HG02852 (cell line): ENCODE data around the gene BRD9.

ENCODE experiments used
- ATAC-seq: cut with Tn5 transposase; IDR thresholded peaks from one replicate; pipeline ENCODE4 v1.9.1; 2021; ENCODE audit warnings: mild to moderate bottlenecking, moderate library complexity; ENCODE audit not compliant: unreplicated experiment

The BRD9 gene

DNA sequence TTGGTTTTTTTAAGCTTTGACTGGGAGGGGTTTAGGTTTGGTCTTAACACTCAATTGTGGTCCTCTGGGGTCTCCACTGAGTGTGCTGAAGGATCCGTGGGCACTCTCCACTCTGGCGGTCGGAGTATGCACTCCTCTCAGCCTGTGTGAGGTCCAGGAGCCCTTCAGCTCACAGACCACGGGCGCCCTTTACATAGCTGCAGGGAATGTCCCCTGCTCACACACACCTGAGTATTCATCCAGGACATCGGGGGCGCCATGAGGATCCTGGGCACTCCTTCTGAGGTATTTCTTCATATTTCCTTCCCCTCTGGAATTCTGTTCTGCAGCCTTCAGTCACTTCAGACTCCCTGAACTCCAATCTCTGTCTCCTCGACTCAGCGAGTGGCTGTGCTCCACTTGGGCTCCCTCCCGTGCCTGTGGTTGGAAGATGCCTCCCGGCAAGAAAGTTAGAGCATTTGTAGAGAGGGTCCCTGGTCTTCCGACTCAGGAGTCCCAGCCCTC lies 12.6 kb upstream of the BRD9 start:
- ATAC-seq = no peak

DNA sequence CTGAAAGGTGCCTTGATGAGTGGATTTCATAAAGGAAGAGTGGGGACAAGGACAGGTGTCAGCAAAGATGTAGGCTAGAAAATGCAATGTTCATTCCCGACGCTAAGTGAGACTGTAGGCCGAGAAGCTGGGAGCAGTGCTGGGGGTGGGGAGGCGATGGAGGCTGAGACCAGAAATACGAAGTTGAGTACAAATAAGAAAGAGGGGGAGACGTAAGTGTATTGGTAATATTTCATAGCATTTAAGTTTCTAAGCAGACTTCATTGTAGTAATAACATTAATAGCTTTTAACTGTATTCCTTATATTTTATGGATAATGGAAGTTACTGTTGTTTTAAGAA lies 11.1 kb upstream of the BRD9 start:
- ATAC-seq = no peak

DNA sequence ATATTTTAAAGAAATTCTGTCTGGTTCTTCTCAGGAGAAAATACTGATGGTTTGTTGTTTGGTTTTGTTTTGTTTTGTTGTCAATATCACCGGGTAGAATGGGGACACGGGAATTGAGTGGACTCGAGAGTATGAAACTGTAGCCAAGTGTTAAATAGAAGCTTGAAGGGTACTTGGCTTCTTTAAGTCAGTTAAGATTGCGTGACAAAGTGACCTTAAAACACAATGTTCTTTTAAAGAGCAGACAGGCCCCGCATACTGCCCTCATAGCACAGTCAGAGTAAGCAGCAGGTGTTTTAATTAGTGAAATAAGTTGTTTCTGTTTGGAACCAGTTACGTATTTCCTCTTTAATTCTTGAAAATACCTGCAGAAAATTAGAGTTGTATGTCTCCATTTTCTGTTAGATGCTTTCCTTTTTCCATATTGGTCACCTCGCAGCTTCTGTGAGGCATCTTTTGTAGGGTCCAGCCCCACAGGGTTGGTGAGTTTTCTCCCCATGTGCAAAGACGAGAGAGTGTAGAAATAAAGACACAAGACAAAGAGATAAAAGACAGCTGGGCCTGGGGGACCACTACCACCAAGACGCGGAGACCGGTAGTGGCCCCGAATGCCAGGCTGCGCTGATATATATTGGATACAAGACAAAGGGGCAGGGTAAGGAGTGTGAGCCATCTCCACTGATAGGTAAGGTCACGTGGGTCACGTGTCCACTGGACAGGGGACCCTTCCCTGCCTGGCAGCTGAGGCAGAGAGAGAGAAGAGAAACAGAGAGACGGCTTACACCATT lies 9.7 kb upstream of the BRD9 start:
- ATAC-seq = no peak

DNA sequence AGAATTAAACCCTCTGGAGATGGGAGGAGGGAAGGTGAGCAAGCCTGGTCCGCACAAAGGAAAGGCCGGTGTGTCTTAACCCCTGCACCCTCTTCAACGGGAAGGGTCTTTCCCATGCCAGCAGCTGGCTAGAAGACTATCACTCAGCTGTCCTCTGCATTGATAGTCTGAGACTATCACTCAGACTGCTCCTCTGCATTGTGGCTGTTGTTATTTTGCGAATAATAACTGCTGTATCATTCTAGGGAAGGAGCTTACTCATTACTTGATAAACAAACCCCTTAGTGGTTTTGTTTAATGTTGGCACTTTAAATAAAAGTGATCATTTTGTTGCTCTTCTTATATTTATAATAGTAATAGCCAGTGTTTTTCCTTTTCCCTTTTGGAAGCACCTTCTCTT lies 8.2 kb upstream of the BRD9 start:
- ATAC-seq = no peak

DNA sequence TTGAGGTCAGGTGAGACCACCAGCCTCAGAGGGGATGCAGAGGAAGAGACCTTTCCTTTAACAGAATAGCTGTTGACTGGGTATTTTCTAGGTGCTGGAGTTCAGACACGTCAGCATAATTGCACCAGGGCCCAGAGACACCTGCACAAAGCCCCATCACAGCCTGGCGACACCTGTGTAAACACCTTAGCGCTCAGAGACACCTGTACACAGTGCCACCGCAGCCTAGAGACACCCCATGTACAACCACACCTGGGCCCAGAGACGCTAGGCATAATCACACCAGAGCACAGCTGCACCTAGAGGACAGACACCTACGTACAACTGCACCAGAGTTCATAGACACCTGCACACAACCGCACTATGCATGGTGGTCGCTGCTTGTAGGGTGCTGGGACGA lies 1.1 kb upstream of the BRD9 start:
- no peak for ATAC-seq

DNA sequence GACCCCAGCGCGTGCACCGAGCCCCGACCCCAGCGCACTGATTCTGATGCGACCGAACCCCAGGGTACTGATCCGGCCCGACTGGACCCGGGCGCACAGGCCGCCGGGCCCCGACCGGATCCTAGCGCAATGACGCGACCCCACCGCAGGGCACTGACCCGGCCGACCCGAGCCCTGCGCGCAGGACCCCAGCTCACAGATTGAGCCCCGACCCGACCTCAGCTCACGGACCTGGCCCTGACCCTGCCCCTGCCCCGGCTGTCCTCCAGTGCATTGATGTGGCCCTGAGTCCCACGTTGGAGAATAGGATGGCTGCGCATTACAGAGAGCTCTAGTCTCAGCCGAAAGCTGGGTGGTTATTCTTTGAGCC lies 521 bp upstream of the BRD9 start:
- peak; percentile 13 for ATAC-seq

DNA sequence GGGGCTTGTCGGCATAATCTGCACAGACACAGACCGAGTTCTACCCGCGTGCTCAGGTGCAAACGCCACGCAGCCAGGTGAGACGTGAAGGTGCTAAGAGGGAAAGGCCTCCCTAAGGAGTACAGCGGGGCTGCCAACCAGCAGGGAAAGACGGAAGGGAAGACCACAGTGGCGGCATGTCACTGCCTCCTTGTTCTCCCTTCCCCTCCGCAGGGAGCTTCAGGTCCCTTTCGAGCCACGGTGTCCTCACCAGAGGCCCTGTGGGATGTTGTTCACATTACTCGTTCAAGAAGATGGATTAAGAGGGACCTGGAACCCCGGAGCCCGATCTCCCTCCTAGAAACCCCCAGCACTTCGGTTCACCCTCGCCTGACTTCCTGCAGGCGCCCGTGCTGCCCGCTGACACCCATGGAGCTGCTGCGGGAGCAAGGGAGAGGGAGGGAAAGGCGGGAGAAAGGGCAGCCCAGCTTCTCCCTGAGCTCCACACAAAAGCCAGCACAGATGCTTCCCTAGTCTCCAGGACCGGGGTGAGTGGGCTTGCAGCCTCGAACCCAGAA lies 686 bp downstream of the BRD9 start:
- peak; percentile 11 for ATAC-seq

DNA sequence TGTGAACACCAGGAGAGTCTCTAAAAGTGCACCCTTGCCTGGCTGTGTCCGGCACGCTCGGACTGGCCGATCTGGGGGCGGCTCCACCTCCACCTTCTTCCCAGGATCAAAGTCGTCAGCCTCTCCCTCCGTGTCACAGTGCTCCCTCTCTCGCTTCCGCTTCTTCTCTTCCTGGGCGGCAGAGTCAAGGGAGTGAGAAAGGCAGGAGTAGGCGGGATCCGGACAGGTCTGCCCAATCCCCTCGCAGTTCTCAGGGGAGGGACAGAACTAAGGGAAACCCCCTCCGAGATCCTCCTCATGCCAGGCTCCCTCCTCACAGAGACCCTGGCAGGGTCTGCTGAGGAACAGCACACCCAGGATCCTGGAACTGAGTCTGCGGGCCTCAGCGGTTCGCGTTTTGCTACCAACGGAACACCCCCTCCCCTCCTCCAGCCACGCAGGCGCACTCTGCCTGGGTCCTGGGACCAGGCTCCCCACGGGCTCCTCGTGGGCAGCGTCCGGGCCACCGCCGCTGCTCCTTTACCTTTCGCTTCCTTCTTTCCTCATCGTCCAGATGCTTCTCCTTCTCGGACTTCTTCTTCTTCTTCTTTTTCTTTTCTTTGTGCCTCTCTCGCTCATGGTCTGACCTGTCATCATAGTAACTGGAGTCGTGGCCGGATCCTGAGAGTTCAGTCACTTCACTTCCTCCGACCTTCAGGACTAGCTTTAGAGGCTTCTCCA lies 1.3 kb downstream of the BRD9 start:
- ATAC-seq = no peak

DNA sequence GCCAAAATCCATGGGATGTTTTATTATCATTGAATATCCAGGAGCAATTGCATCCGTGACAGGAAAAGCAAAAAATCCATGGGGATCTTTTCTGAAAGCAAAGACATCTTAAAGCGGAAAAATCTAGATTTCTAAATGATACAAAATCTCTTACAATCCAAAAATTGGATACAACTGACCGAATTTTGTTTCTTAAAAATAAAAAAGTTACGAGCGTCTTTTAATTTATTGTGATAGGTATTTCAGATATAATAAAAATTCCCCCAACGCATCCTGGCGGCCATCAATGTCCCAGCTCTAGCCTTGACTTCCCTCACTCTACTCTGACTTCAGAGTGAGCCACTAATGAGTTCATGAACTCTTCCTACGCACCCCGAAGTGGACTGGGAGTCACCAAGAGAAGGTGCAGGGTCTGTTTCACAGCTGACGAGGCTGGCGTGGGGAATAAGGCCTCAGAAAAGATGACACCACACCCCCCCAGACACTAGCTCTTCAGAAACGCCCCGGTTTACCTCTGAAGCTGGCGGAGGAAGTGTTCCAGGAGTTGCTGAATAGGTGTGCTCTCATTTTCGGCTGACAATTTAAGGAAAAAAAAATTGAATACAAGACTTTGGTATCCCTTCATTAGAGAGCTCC lies 3.4 kb downstream of the BRD9 start:
- no peak for ATAC-seq

DNA sequence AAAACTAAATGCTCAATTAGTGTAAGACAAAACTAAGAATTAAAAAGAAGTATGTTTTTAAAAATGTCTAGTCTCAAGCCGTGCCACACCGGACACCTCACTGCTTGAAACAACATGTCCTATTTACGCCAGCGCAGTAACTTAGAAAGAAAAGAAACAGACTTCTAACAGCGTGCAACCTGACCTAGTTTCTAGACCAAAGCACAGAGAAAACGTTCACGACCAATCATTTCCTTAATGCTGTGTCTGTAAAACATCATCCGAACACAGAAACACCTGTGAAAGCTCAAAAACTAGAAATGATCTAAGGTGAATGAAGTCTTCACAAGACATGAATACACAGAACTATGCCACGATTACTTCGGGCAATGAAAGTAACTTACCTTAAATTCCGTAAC lies 4.0 kb downstream of the BRD9 start:
- ATAC-seq = no peak

DNA sequence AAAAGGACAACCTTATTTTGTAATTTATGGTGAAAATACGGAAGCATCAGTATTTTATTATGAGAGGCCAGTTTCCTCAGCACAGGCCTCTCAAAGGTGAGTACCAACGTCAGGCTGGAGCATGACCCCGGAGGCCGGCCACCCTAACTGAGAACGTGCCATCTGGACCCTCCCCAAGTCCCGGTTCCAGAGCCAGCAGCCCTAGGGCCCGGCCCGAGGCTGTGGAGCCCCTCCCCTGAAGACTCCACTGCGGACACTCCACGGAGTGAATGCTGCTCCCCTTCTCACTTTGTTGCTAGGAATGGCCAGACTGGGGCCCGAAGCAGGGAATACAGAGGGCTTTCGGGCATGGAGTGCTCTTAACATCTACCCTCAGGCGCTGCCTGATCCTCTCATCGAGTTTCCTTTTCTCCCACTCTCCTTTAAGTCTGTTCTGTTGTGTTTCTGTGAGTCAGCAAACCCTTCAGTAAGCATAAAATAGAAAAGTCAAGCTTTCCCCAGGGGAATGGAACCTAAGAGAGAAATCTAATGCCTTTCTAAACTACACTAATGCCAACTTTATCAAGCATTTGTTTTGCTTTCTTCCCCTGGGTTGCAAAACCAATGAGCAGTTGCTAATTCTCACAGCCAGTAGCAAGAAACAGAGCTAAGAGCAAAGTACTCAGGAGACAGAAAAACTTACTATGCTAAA lies 4.5 kb downstream of the BRD9 start:
- no peak for ATAC-seq

DNA sequence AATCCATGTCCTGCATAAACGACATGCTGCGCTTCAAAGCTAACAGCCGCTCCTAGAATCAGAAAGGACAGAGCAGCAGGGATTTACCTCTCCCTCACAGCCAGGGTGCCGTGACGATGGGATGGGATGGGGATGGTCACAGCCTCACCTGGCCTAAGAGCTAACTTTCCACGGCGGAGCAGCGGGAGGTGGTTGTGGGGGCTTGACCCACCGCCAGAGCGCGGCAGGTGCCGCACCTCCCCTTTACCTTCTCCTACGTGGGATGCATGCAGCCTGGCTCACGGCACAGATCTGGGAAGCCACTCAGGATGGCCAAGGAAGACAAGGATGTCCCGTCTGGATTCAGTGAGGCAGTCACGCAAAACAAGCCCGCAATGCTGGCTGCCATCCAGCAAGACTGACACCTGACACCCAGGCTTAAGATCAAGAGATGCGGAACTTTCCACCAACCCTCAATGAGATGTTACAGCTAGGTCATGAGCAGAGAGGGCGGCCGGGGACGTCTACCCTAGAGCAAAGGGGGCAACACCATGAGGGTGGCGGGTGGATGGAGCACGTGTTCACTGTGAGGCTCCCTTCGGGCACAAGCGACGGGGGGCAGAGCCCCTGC lies 5.8 kb downstream of the BRD9 start:
- ATAC-seq = no peak

DNA sequence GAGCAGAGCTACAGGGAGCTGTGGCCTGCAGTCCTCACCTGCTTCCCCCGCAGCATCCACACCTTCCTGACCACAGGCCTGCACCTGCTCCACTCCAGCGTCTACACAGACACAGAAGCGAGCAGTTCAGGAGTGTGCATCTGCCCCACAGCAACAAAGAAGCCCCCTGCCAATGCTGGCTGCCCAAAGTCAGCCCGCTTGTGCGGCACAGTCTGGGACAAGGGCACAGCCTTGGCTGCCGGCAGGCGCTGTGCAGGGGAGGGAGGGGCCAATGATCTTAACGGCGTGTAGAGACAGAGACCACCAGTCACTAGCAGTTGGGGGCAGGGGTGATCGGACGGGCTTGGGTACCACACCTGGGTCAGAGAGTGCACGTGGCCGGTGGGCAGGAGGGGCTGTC lies 6.6 kb downstream of the BRD9 start:
- no peak for ATAC-seq

DNA sequence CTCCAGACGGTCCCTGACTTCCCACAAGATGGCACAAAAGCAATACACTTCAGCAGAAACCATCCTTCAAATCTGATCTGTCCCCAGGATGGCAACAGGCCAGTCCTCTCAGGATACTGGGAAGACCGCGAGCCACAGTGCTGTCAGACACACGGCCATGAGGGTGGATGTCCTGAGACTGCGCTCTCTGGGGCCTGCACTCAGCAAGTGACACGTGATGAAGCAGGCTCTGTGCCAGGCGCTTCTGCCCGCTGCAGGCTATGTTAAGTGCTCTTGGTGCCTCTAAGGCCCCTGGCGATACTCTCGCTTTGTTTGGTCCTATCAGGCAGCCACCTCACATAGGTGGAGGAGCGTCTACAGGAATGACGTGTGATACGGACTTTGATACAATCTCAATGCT lies 7.1 kb downstream of the BRD9 start:
- no peak for ATAC-seq

DNA sequence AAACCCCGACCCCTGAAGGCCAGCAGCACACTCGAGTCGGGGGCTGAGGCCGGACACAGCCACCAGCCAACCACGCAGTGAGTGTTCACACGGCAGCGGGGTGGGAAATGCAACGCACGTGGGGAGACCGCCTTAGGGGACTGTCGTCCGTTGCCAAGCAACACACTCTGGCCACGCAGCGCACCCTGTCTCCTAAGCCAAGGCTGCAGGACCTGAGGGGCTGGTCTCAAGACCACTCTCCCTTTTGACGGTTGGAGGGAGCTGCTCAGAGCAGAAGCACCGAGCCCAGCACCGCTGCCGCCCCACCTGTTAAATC lies 7.5 kb downstream of the BRD9 start:
- ATAC-seq = no peak

DNA sequence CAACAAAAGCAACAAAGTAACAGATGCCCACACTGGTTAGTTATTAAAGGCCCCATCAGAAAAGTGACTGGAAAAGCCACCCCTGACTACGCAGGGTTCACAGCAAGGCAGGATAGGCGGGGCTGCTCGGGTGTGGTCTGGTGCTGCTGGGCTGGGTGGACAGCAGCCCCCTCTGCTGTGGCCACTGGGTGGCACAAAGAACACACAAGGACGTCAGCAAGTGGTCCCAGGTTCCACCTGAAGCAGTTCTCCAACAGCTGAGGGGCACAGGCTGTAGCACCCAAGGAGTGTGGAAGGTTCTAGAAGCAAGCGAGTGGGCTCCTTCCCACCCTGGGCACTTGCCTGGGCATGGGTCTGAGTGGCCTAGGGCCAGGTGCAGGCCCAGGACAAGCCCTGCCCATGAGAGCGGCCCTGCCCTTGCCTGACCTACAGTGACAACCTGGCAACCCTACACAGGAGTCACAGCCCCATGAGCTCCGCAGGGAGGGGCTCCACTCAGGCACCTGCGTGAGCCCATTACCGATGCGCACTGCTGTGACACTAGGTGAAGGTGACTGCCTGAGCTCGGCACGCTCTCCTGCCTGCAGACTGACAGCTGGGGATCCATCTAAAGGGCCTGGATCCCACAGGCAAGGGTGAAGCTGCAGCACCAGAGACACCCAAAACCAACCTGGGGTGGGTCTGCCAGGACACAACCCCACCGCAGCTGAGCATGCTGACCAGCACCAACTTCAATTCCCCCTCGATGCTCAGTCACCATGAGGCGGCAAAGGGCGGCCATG lies 8.1 kb downstream of the BRD9 start:
- ATAC-seq = no peak

DNA sequence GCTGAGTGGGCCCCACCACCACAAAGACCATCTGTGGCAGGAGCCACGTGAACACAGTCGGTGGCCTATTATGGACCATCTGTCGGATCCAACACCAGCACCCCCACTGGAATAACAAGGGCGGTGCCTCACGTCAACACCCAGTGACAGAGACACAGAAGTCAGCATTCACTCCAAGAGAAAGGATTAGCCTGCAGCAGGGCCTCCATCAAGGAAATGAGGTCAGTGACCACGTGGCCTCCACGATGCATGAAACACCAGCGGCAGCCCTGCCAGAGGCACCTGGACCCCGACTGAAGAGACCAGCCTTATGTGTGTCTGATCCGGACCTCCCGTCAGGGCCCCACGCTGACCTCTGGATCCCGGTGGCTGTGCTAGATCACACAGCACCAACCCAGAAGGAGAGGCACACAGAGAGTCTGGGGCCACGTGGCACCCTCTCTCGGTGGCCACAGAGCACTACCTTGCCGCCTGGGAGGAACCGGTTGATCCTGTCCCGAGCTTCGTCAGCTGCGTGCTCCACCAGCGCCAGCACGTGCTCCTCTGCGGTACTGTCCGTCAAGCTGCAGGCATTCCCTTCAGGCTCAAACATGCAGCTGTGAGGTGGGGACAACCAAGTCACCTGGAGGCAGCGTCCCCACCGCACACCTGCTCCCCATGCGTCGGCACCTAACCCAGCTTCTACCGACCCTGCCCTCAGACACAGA lies 9.0 kb downstream of the BRD9 start:
- ATAC-seq = no peak

DNA sequence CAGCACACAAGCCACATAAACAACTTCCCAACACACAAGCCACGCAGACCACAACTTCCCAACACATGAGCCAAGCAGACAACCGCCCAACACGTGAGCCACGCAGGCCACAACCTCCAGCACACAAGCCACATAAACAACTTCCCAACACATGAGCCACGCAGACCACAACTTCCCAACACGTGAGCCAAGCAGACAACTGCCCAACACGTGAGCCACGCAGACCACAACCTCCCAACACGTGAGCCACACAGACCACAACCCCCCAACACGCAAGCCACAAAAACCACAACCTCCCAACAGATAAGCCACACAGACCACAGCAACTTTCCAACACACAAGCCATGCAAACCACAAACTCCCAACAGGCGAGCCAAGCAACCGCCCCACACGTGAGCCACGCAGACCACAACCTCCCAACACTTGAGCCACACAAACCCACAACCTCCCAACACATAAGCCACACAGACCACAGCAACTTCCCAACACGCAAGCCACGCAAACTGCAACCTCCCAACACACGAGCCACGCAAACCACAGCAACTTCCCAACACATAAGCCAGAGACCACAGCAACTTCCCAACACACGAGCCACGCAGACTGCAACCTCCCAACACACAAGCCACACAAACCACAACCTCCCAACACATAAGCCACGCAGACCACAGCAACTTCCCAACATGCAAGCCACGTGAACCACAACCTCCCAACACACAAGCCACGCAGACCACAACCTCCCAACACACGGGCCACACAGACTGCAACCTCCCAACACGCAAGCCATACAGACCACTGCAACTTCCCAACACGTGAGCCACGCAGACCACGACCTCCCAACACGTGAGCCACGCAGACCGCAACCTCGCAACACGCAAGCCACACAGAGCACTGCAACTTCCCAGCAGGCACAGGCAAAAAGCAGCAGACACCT lies 10.1 kb downstream of the BRD9 start:
- no peak for ATAC-seq

DNA sequence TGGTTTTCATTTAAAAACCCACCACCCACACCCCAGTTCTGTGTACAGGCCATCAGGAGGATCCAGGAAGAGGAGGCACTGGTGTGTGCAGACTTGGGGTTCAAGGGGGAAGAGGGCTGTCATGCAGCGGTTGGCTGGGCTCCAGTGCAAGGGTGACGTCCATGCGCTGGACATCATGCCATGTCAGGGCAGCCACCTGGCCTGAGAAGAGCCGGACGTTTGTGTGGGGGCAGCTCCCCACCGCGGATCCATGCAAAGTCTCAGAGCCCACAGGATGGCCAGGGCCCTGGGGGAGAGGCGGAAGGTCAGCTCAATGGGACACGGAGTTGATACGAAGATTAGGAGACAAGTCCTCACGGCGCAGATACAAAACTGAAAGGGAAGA lies 11.1 kb downstream of the BRD9 start:
- no peak for ATAC-seq
